ENCODE measurements around the gene RAPH1.

The RAPH1 gene

DNA sequence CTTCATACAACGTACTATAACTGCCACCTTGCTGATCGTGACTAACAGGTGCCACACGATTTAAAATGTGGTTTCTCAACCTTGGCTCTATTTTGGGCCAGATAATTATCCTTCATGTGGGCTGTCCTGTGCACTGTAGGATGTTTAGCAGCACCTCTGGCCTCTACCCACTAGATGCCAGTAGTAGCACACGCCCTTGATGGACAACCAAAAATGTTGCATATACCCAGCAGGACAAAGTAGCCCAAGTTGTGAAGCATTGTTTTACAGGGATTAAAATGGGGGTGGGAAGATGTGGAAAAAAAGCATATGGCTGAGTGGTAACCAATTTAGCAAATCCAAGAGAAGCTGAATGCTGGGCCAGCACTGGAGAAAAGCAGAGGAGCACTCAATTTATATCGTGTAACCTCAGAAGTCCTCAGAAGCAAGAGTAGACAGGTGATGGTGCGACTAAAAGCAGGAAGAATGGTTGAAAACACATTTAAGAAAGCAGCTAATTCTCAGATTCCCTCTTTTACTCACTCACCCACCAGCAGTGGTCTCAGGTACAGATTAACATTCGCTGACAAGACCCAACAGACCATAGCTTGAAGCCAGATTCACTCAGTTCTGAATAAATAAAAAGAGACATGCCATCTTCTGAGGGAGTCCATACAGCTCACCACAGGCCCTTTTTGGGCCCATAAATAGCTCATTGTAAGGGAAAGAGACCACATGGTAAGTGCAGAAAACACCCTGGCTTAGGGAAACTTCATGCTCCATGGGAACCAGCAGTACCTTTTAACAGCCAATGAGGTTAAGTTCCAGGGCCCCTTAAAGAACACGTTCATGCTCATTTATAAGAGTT is 50.6 kb downstream of the RAPH1 start:
- 80% methylated on average over 8 of the region's 8 CpGs for WGBS
- Histone ChIP-seq H3K27ac (ENCODE audit: low read depth, low read length) (peak overlapping the region; percentile 77; the same call in 1 of the 2 replicates), H3K9ac (ENCODE audit: low read depth, low read length) (no peak overlapping the region)

DNA sequence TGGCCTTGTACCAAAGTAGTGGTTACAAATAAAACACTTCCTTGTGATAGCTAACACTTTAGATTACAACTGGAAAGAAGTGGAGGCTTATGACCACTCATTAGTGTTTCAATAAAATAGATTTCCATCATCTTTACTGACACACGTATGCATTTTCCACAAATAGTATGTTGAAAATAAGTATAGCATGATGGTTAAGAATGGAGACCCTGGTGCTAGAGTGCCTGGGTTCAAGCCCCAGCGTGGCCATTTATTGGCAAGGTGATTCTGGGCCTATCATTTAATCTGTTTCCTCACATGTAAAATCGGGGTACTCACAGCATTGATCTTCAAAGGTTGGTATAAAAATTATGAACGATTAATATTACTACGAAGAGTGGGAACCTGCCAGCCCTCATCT is 54.5 kb downstream of the RAPH1 start:
- Histone ChIP-seq H3K4me3 (ENCODE audit: low read length) (no peak overlapping the region), H3K27ac (ENCODE audit: low read depth, low read length) (no peak overlapping the region), H3K27me3 (ENCODE audit: insufficient read depth, low read length) (no peaks in the 10 kb centered on the region), H3K9me3 (ENCODE audit: insufficient read depth, low read depth, low read length) (no peaks in the 10 kb centered on the region), H3K4me1 (ENCODE audit: insufficient read depth, low read length) (peaks cover 5% of the 10 kb centered on the region; the same call in 1 of the 2 replicates), H3K36me3 (ENCODE audit: insufficient read depth, low read length) (no peaks in the 10 kb centered on the region), H3K9ac (ENCODE audit: low read depth, low read length) (no peak overlapping the region)
- over 99% methylated on average over 5 of the region's 5 CpGs for WGBS

More for the DNA sequence above, 50.6 kb downstream of the RAPH1 start:
- no peak overlapping the region for H3K4me3 ChIP-seq (ENCODE audit: low read length)
- no peaks in the 10 kb centered on the region for H3K9me3 ChIP-seq (ENCODE audit: insufficient read depth, low read depth, low read length)
- peaks cover 5% of the 10 kb centered on the region; the same call in 1 of the 2 replicates for H3K4me1 ChIP-seq (ENCODE audit: insufficient read depth, low read length)
- H3K27me3 ChIP-seq (ENCODE audit: insufficient read depth, low read length), result no peaks in the 10 kb centered on the region
- H3K36me3 ChIP-seq (ENCODE audit: insufficient read depth, low read length), result peaks cover 8% of the 10 kb centered on the region

GRCh38 chr2:203476881-203477280 is 58.2 kb downstream of the RAPH1 start:
- Histone ChIP-seq H3K4me1 (ENCODE audit: insufficient read depth, low read length) (no peaks in the 10 kb centered on the region), H3K4me3 (ENCODE audit: low read length) (no peak overlapping the region), H3K9ac (ENCODE audit: low read depth, low read length) (no peak overlapping the region), H3K9me3 (ENCODE audit: insufficient read depth, low read depth, low read length) (no peaks in the 10 kb centered on the region), H3K36me3 (ENCODE audit: insufficient read depth, low read length) (no peaks in the 10 kb centered on the region), H3K27me3 (ENCODE audit: insufficient read depth, low read length) (no peaks in the 10 kb centered on the region), H3K27ac (ENCODE audit: low read depth, low read length) (no peak overlapping the region)
- 95% methylated on average over 2 of the region's 2 CpGs for WGBS

DNA sequence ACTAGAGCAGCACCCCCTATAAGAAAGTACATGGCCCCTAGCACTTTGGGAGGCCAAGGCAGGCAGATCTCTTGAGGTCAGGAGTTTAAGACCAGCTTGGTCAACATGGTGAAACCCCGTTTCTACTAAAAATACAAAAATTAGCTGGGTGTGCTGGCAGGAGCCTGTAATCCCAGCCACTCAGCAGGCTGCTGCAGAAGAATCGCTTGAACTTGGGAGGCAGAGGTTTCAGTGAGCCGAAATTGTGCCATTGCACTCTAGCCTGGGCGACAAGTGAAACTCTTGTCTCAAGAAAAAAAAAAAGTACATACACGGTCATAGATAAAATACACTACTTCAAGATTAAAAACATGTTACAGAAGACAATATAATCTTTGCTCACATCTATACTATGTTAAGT is 63.8 kb downstream of the RAPH1 start:
- H3K36me3 ChIP-seq (ENCODE audit: insufficient read depth, low read length), result no peaks in the 10 kb centered on the region
- no peak overlapping the region for H3K4me3 ChIP-seq (ENCODE audit: low read length)
- no peaks in the 10 kb centered on the region for H3K9me3 ChIP-seq (ENCODE audit: insufficient read depth, low read depth, low read length)
- no peaks in the 10 kb centered on the region for H3K27me3 ChIP-seq (ENCODE audit: insufficient read depth, low read length)
- no peak overlapping the region for H3K9ac ChIP-seq (ENCODE audit: low read depth, low read length)
- WGBS, result 96% methylated on average over 4 of the region's 5 CpGs
- no peak overlapping the region for H3K27ac ChIP-seq (ENCODE audit: low read depth, low read length)
- H3K4me1 ChIP-seq (ENCODE audit: insufficient read depth, low read length), result no peaks in the 10 kb centered on the region

DNA sequence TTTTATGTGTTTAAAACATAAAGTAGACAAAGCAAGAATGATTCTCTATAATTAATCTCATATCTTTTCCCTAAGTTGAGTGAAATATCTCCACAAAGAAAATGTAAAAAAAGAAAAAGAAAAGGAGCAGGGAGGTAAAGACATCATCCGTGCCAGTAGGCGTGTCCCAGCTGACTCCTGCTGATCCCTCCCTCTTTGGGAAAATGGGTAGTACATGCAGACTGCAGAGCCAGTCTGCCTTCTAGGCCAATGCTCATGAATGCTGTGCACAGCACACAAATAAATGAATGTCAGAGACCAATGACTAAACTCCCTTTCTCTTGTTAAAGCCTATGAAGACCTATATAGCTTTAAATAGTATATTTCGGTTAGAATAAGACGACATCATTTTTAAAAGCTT is 64.7 kb downstream of the RAPH1 start:
- Histone ChIP-seq H3K9me3 (ENCODE audit: insufficient read depth, low read depth, low read length) (no peaks in the 10 kb centered on the region), H3K4me1 (ENCODE audit: insufficient read depth, low read length) (no peaks in the 10 kb centered on the region), H3K27ac (ENCODE audit: low read depth, low read length) (no peak overlapping the region), H3K27me3 (ENCODE audit: insufficient read depth, low read length) (no peaks in the 10 kb centered on the region), H3K9ac (ENCODE audit: low read depth, low read length) (no peak overlapping the region), H3K36me3 (ENCODE audit: insufficient read depth, low read length) (no peaks in the 10 kb centered on the region), H3K4me3 (ENCODE audit: low read length) (no peak overlapping the region)
- 86% methylated on average over 4 of the region's 4 CpGs for WGBS

DNA sequence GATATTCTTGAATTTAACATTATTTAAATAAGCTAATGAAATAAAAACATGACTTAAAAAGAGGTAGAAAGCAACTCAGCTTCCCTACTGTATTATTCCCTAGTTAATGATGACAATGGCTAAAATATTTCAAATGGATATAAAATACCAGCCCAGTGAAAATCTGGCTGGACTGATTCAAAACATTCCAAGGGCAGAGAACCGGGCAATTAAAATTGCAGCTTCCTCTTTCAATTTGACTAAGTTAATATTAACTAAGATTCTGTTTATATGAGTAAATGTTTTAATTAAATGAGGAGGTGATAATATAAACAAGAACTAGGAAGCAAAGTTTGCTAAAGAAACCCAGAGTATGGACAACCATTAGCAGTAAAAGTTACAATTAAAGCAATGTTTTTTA is 65.6 kb downstream of the RAPH1 start:
- WGBS, result 75% methylated on average over 1 of the region's 1 CpG
- no peak overlapping the region for H3K4me3 ChIP-seq (ENCODE audit: low read length)
- no peaks in the 10 kb centered on the region for H3K27me3 ChIP-seq (ENCODE audit: insufficient read depth, low read length)
- no peaks in the 10 kb centered on the region for H3K36me3 ChIP-seq (ENCODE audit: insufficient read depth, low read length)
- no peak overlapping the region for H3K9ac ChIP-seq (ENCODE audit: low read depth, low read length)
- no peaks in the 10 kb centered on the region for H3K4me1 ChIP-seq (ENCODE audit: insufficient read depth, low read length)
- H3K27ac ChIP-seq (ENCODE audit: low read depth, low read length), result no peak overlapping the region
- H3K9me3 ChIP-seq (ENCODE audit: insufficient read depth, low read depth, low read length), result no peaks in the 10 kb centered on the region

DNA sequence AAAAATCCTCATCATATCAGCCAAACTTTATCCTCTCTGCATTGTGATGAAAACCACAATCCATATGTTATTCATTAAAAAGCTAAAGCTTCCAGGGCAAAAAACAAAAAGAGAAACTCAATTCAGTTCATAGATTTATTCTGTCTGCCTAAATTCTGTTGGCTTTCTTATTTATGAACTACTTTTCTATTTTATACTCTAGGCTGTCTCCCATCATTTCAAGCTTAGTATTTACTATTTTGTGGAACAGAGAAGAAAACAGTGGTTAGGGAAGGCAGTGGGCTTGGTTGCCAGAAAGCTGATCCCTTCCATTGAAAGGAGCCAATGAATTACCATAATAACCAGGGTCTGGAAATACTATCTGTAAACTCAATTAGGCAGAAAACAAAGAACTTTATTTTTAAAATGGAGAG is 71.8 kb downstream of the RAPH1 start:
- Histone ChIP-seq H3K4me3 (ENCODE audit: low read length) (no peak overlapping the region), H3K4me1 (ENCODE audit: insufficient read depth, low read length) (peaks cover 8% of the 10 kb centered on the region; the same call in 1 of the 2 replicates), H3K27me3 (ENCODE audit: insufficient read depth, low read length) (no peaks in the 10 kb centered on the region), H3K36me3 (ENCODE audit: insufficient read depth, low read length) (peaks cover 24% of the 10 kb centered on the region), H3K9ac (ENCODE audit: low read depth, low read length) (no peak overlapping the region), H3K27ac (ENCODE audit: low read depth, low read length) (no peak overlapping the region), H3K9me3 (ENCODE audit: insufficient read depth, low read depth, low read length) (no peaks in the 10 kb centered on the region)

DNA sequence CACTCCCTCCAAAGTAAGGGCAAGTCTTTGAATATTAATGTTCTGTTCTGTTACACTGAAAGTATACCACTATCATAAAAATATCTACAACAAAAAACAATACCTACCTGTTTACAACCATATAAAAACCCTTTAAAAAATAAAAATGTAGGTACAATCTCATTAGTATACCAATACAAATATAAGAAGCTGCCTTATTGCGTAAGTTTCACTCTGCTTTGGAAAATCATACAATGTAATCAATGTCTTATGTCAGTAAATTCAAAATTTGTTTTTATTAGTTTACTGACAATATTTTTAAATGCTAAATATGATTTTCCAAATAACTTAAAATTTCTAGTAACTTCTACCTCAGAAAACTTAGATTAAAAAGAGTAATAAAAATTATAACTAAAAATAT is 72.8 kb downstream of the RAPH1 start:
- Histone ChIP-seq H3K4me3 (ENCODE audit: low read length) (no peak overlapping the region), H3K9me3 (ENCODE audit: insufficient read depth, low read depth, low read length) (no peaks in the 10 kb centered on the region), H3K4me1 (ENCODE audit: insufficient read depth, low read length) (peaks cover 8% of the 10 kb centered on the region; the same call in 1 of the 2 replicates), H3K9ac (ENCODE audit: low read depth, low read length) (no peak overlapping the region), H3K27ac (ENCODE audit: low read depth, low read length) (no peak overlapping the region), H3K27me3 (ENCODE audit: insufficient read depth, low read length) (no peaks in the 10 kb centered on the region), H3K36me3 (ENCODE audit: insufficient read depth, low read length) (peaks cover 30% of the 10 kb centered on the region)
- WGBS, result 100% methylated on average over 1 of the region's 1 CpG

GRCh38 chr2:203461746-203462145 is 73.4 kb downstream of the RAPH1 start:
- H3K9me3 ChIP-seq (ENCODE audit: insufficient read depth, low read depth, low read length), result no peaks in the 10 kb centered on the region
- no peak overlapping the region for H3K4me3 ChIP-seq (ENCODE audit: low read length)
- no peak overlapping the region for H3K27ac ChIP-seq (ENCODE audit: low read depth, low read length)
- H3K36me3 ChIP-seq (ENCODE audit: insufficient read depth, low read length), result peaks cover 34% of the 10 kb centered on the region
- H3K27me3 ChIP-seq (ENCODE audit: insufficient read depth, low read length), result no peaks in the 10 kb centered on the region
- H3K4me1 ChIP-seq (ENCODE audit: insufficient read depth, low read length), result peaks cover 8% of the 10 kb centered on the region; the same call in 1 of the 2 replicates
- H3K9ac ChIP-seq (ENCODE audit: low read depth, low read length), result no peak overlapping the region

- H3K27ac ChIP-seq (ENCODE audit: low read depth, low read length), result no peak overlapping the region
- H3K4me1 ChIP-seq (ENCODE audit: insufficient read depth, low read length), result no peaks in the 10 kb centered on the region
- whole genome bisulfite sequencing, result 98% methylated on average over 3 of the region's 3 CpGs
- H3K4me3 ChIP-seq (ENCODE audit: low read length), result no peak overlapping the region
- no peaks in the 10 kb centered on the region for H3K9me3 ChIP-seq (ENCODE audit: insufficient read depth, low read depth, low read length)
- H3K36me3 ChIP-seq (ENCODE audit: insufficient read depth, low read length), result peaks cover 82% of the 10 kb centered on the region
- H3K27me3 ChIP-seq (ENCODE audit: insufficient read depth, low read length), result no peaks in the 10 kb centered on the region
- no peak overlapping the region for H3K9ac ChIP-seq (ENCODE audit: low read depth, low read length)
Measured at GRCh38 chr2:203455209-203455608, 79.9 kb downstream of the RAPH1 start.

- H3K36me3 ChIP-seq (ENCODE audit: insufficient read depth, low read length), result peaks cover 73% of the 10 kb centered on the region
- H3K27ac ChIP-seq (ENCODE audit: low read depth, low read length), result no peak overlapping the region
- 80% methylated on average over 1 of the region's 1 CpG for WGBS
- no peaks in the 10 kb centered on the region for H3K4me1 ChIP-seq (ENCODE audit: insufficient read depth, low read length)
- H3K4me3 ChIP-seq (ENCODE audit: low read length), result no peak overlapping the region
- no peaks in the 10 kb centered on the region for H3K9me3 ChIP-seq (ENCODE audit: insufficient read depth, low read depth, low read length)
- H3K9ac ChIP-seq (ENCODE audit: low read depth, low read length), result no peak overlapping the region
- H3K27me3 ChIP-seq (ENCODE audit: insufficient read depth, low read length), result no peaks in the 10 kb centered on the region
Measured at GRCh38 chr2:203453858-203454451, 81.1 kb downstream of the RAPH1 start.

Measured in HUES64 (cell line).